CD14-positive monocyte (primary cell): ENCODE data around the gene CCDC32. TPM values are rescaled to one million over a fixed set of nuclear protein-coding genes. Genes with fewer than 3 reads are reported as not detected.
A peak's percentile ranks its signal among the peaks of the same experiment; 100 is the strongest.

ENCODE experiments used
- DNase-seq, 3 donors: peaks; one replicate each; pipeline ENCODE4 v3.0.0-alpha.2; 2011 to 2022
- H2AFZ ChIP-seq: 2 replicates; pipeline ENCODE4 v1.6.0; 2012; ENCODE audit warnings: mild to moderate bottlenecking, low read depth, low read length, inconsistent platforms; ENCODE audit not compliant: insufficient read depth, poor library complexity, severe bottlenecking
- H3K27ac ChIP-seq, 2 donors: 1 replicate in 1 of 2; 2 replicates in 1 of 2; pipeline ENCODE4 v1.5.1; 2012 to 2013; ENCODE audit warnings: low read length in 2 of 2, control low read depth in 1 of 2, inconsistent platforms in 1 of 2, low read depth in 1 of 2, mild to moderate bottlenecking in 1 of 2
- H3K27me3 ChIP-seq, 2 donors: one replicate each; pipeline versions ENCODE4 v1.6.0 to v1.6.1; 2011 to 2013; ENCODE audit warnings: low read length in 2 of 2; ENCODE audit not compliant: control insufficient read depth in 2 of 2, insufficient read depth in 2 of 2
- H3K36me3 ChIP-seq, 2 donors: replicated peaks in 1 of 2; 1 replicate in 1 of 2; 2 replicates in 1 of 2; pipeline versions ENCODE4 v1.5.1 to v1.6.1; 2012 to 2013; ENCODE audit warnings: low read length in 2 of 2, control low read depth in 1 of 2, inconsistent platforms in 1 of 2, mild to moderate bottlenecking in 1 of 2; ENCODE audit not compliant: insufficient read depth in 2 of 2, control insufficient read depth in 1 of 2
- H3K4me1 ChIP-seq, 2 donors: 1 replicate in 1 of 2; 2 replicates in 1 of 2; pipeline versions ENCODE4 v1.5.1 to v1.6.1; 2012 to 2013; ENCODE audit warnings: low read length in 2 of 2, control low read depth in 1 of 2, inconsistent platforms in 1 of 2, mild to moderate bottlenecking in 1 of 2, moderate library complexity in 1 of 2; ENCODE audit not compliant: insufficient read depth in 2 of 2, control insufficient read depth in 1 of 2
- H3K4me2 ChIP-seq: replicated peaks from 2 replicates; pipeline ENCODE3; 2012; ENCODE audit warnings: low read length, moderate library complexity, mild to moderate bottlenecking; ENCODE audit not compliant: poor library complexity, severe bottlenecking; ENCODE audit errors: extremely low read depth
- H3K4me3 ChIP-seq, 3 experiments: fragments of 200-600 bp in 1 of 3; sonication (generic) in 1 of 3; replicated peaks in 1 of 3; 1 replicate in 2 of 3; 2 replicates in 1 of 3; pipeline ENCODE4 v1.5.1; 2011 to 2013; ENCODE audit warnings: low read length in 3 of 3, mild to moderate bottlenecking in 3 of 3, control low read depth in 2 of 3, low read depth in 2 of 3, inconsistent platforms in 1 of 3, moderate library complexity in 1 of 3
- H3K79me2 ChIP-seq: 2 replicates; pipeline ENCODE4 v1.6.0; 2012; ENCODE audit warnings: mild to moderate bottlenecking, control low read depth, inconsistent platforms, low read length, moderate library complexity; ENCODE audit not compliant: insufficient read depth
- H3K9ac ChIP-seq: 2 replicates; pipeline ENCODE4 v1.6.0; 2017; ENCODE audit warnings: low read length, mild to moderate bottlenecking; ENCODE audit not compliant: insufficient read depth, poor library complexity, severe bottlenecking
- H3K9me3 ChIP-seq, 2 donors: replicated peaks in 1 of 2; 1 replicate in 1 of 2; 2 replicates in 1 of 2; pipeline versions ENCODE4 v1.5.1 to v1.6.1; 2012 to 2013; ENCODE audit warnings: low read length in 2 of 2, control low read depth in 1 of 2; ENCODE audit not compliant: control insufficient read depth in 1 of 2, insufficient read depth in 1 of 2
- H4K20me1 ChIP-seq: 2 replicates; pipeline ENCODE4 v1.6.0; 2012; ENCODE audit warnings: mild to moderate bottlenecking, low read length, control low read depth, moderate library complexity; ENCODE audit not compliant: insufficient read depth
- H3K27ac Mint-ChIP-seq, 7 donors: one replicate each; pipeline ENCODE4 v1.8.0; 2020; ENCODE audit warnings: mild to moderate bottlenecking in 7 of 7, mixed read lengths in 7 of 7, moderate library complexity in 6 of 7, inconsistent platforms in 2 of 7
- H3K27me3 Mint-ChIP-seq, 3 donors: one replicate each; pipeline ENCODE4 v1.8.0; 2021 to 2022; ENCODE audit warnings: low read depth in 3 of 3, mild to moderate bottlenecking in 3 of 3, mixed read lengths in 3 of 3, moderate library complexity in 3 of 3, inconsistent platforms in 1 of 3
- H3K36me3 Mint-ChIP-seq, 2 donors: one replicate each; pipeline ENCODE4 v1.8.0; 2020; ENCODE audit warnings: mixed read lengths in 2 of 2, inconsistent platforms in 1 of 2, mild to moderate bottlenecking in 1 of 2
- H3K4me1 Mint-ChIP-seq: one replicate; pipeline ENCODE4 v1.8.0; 2020; ENCODE audit warnings: mild to moderate bottlenecking, mixed read lengths
- H3K4me3 Mint-ChIP-seq, 2 donors: one replicate each; pipeline ENCODE4 v1.8.0; 2020; ENCODE audit warnings: mild to moderate bottlenecking in 2 of 2, mixed read lengths in 2 of 2, moderate library complexity in 1 of 2
- H3K9me3 Mint-ChIP-seq, 7 donors: one replicate each; pipeline ENCODE4 v1.8.0; 2020 to 2022; ENCODE audit warnings: mixed read lengths in 7 of 7, mild to moderate bottlenecking in 6 of 7, moderate library complexity in 6 of 7, inconsistent platforms in 2 of 7
- CTCF ChIP-seq: fragments of 200-600 bp; IDR thresholded peaks from one replicate; pipeline ENCODE4 v1.8.0; 2022; ENCODE audit warnings: antibody characterized with exemption, mild to moderate bottlenecking
- WGBS: methylation state at CpG from one replicate; pipeline ENCODE4 v1.1.5; 2013; ENCODE audit warnings: missing lambda C conversion rate; ENCODE audit not compliant: insufficient coverage; 5-methylcytosine and 5-hydroxymethylcytosine counted together
- intact Hi-C, 2 donors: fragments of 100-400 bp; cut with micrococcal nuclease; formaldehyde crosslinking; loops; one replicate each; pipeline versions ENCODE4 v1.15.0 to v1.15.1; 2023
- polyA plus RNA-seq, 3 donors: library from polyadenylated mRNA; depleted of rRNA in 1 of 3; unstranded in 2 of 3; stranded (reverse) in 1 of 3; fragments of 300-500 nt in 2 of 3; fragments of >200 nt in 1 of 3; fragmentation: Illumina TruSeq in 2 of 3; gene quantifications; 1 replicate in 2 of 3; 2 replicates in 1 of 3; pipeline ENCODE4 v1.2.3, GENCODE V29; 2012 to 2021

CCDC32 gene
- polyA plus RNA-seq, 3 donors: 7.5 to 37.3 (median 30.8) TPM

- Histone ChIP-seq H3K4me3 (no peak overlapping the region), H3K9ac (no peak overlapping the region), H3K27ac (no peak overlapping the region), H3K36me3 (peaks cover 17 to 51% of the 10 kb centered on the region in 2 donors), H3K9me3 (no peaks in the 10 kb centered on the region), H3K27me3 (no peaks in the 10 kb centered on the region), H3K4me2 (no peak overlapping the region), H2AFZ (no peak overlapping the region), H3K4me1 (no peaks in the 10 kb centered on the region), H4K20me1 (no peaks in the 10 kb centered on the region), H3K79me2 (peaks cover 67% of the 10 kb centered on the region)
- no peaks in the 10 kb centered on the region for H3K4me1 Mint-ChIP-seq
- peaks cover 23 to 58% of the 10 kb centered on the region in 2 donors for H3K36me3 Mint-ChIP-seq
- TF ChIP-seq CTCF: no peak
- no peaks in the 10 kb centered on the region for H3K9me3 Mint-ChIP-seq
- no peak overlapping the region for H3K4me3 Mint-ChIP-seq
- peak overlapping the region in 1 of 7 donors; percentile 0 for H3K27ac Mint-ChIP-seq
- H3K27me3 Mint-ChIP-seq: no peaks in the 10 kb centered on the region
- no peak for DNase-seq
- intact Hi-C loops: no loop called here
Observed at GRCh38 chr15:40603935-40604334, 39.1 kb upstream of the CCDC32 start.

- Histone ChIP-seq H2AFZ (no peak overlapping the region), H3K4me2 (no peak overlapping the region), H3K9me3 (no peaks in the 10 kb centered on the region), H3K79me2 (peaks cover 96% of the 10 kb centered on the region), H4K20me1 (no peaks in the 10 kb centered on the region), H3K36me3 (peaks cover 6 to 21% of the 10 kb centered on the region in 2 donors), H3K27me3 (no peaks in the 10 kb centered on the region), H3K4me1 (no peaks in the 10 kb centered on the region), H3K9ac (no peak overlapping the region), H3K27ac (no peak overlapping the region), H3K4me3 (no peak overlapping the region)
- 98% methylated on average over 6 of the region's 12 CpGs for WGBS
- Mint-ChIP-seq H3K27me3 (no peaks in the 10 kb centered on the region), H3K9me3 (no peaks in the 10 kb centered on the region), H3K4me1 (no peaks in the 10 kb centered on the region), H3K36me3 (peaks cover 14 to 31% of the 10 kb centered on the region in 2 donors), H3K4me3 (no peak overlapping the region), H3K27ac (no peak overlapping the region)
- no peak for DNase-seq
- intact Hi-C loops: no loop called here
- no peak for TF ChIP-seq CTCF
Observed at GRCh38 chr15:40600956-40601355, 36.1 kb upstream of the CCDC32 start.
